DOHH2 (cell line): ENCODE measurements around the gene DUSP16.

Experiments
- H3F3A ChIP-seq: fragments of 200-600 bp; sonication (generic), shearing (Covaris generic); 2 replicates; pipeline ENCODE4 v1.6.0; 2016; ENCODE audit warnings: antibody characterized with exemption, mild to moderate bottlenecking; ENCODE audit not compliant: control insufficient read depth, insufficient read depth
- H3K27ac ChIP-seq: fragments of 200-600 bp; sonication (generic); 2 replicates; pipeline ENCODE4 v1.5.1; 2014; ENCODE audit warnings: low read depth, mild to moderate bottlenecking, low read length, moderate library complexity
- H3K27me3 ChIP-seq: fragments of 200-600 bp; sonication (generic); 2 replicates; pipeline ENCODE4 v1.6.1; 2014; ENCODE audit warnings: mild to moderate bottlenecking, low read length, mixed read lengths; ENCODE audit not compliant: control insufficient read depth
- H3K36me3 ChIP-seq: fragments of 200-600 bp; sonication (generic); 2 replicates; pipeline ENCODE4 v1.6.1; 2014; ENCODE audit warnings: mild to moderate bottlenecking, low read length, moderate library complexity, mixed read lengths; ENCODE audit not compliant: control insufficient read depth
- H3K4me1 ChIP-seq: fragments of 200-600 bp; sonication (generic); 2 replicates; pipeline ENCODE4 v1.6.1; 2014; ENCODE audit warnings: mild to moderate bottlenecking, low read length, mixed read lengths; ENCODE audit not compliant: control insufficient read depth
- H3K4me2 ChIP-seq: fragments of 200-600 bp; sonication (generic); 2 replicates; pipeline ENCODE4 v1.6.0; 2014; ENCODE audit warnings: mild to moderate bottlenecking, low read length, moderate library complexity
- H3K4me3 ChIP-seq: fragments of 200-600 bp; sonication (generic); 2 replicates; pipeline ENCODE4 v1.5.1; 2014; ENCODE audit warnings: mild to moderate bottlenecking, low read length, mixed read lengths
- H3K79me2 ChIP-seq: fragments of 200-600 bp; sonication (generic); 2 replicates; pipeline ENCODE4 v1.6.1; 2014; ENCODE audit warnings: mild to moderate bottlenecking, low read length, mixed read lengths; ENCODE audit not compliant: control insufficient read depth
- H3K9me2 ChIP-seq: fragments of 200-600 bp; sonication (generic); replicated peaks from 2 replicates; pipeline ENCODE4 v1.6.1; 2014; ENCODE audit warnings: mild to moderate bottlenecking, low read length, mixed read lengths; ENCODE audit not compliant: control insufficient read depth
- H3K9me3 ChIP-seq: fragments of 200-600 bp; sonication (generic); 2 replicates; pipeline ENCODE4 v1.6.1; 2014; ENCODE audit warnings: antibody characterized with exemption, low read length, mixed read lengths; ENCODE audit not compliant: control insufficient read depth, insufficient read depth
- H4K20me1 ChIP-seq: fragments of 200-600 bp; sonication (generic); 2 replicates; pipeline ENCODE4 v1.6.0; 2014; ENCODE audit warnings: low read depth, mild to moderate bottlenecking, antibody characterized with exemption, low read length, moderate library complexity; ENCODE audit not compliant: control insufficient read depth, insufficient read depth
- CTCF ChIP-seq: fragments of 200-600 bp; sonication (generic); IDR thresholded peaks from one replicate; pipeline ENCODE4 v1.5.1; 2014; ENCODE audit warnings: antibody characterized with exemption, mild to moderate bottlenecking, low read depth, low read length; ENCODE audit not compliant: poor library complexity, severe bottlenecking
- EZH2phosphoT487 ChIP-seq: fragments of 200-600 bp; sonication (generic); IDR thresholded peaks from 2 replicates; pipeline ENCODE4 v1.6.1; 2017; ENCODE audit warnings: borderline replicate concordance, mild to moderate bottlenecking, antibody characterized with exemption, low read length, moderate library complexity, mixed read lengths

Gene DUSP16

DNA sequence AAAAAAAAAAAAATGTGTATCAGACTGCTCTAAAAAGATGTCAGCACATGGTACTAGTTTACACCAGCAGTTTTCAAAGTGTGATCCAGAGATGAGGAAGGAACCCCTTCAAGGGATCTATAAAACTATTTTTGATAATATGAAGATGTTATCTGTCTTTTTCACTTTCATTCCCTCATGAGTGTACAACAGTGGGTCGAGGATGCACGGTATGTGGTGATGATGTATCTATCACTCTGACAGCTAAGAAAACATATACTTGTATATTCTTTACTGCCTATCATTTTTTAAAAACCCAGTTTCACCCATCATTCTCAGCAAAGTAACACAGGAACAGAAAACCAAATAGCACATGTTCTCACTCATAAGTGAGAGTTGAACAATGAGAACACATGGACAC, 12.4 kb downstream of the DUSP16 start:
- H4K20me1 ChIP-seq: no peaks in the 10 kb centered on the region
- no peak for TF ChIP-seq CTCF
- TF ChIP-seq EZH2phosphoT487: no peak
- H3K27me3 ChIP-seq: peaks cover 5% of the 10 kb centered on the region; the same call in 1 of the 2 replicates
- no peaks in the 10 kb centered on the region for H3K9me2 ChIP-seq
- H3K4me2 ChIP-seq: no peak overlapping the region
- H3K4me3 ChIP-seq: no peak overlapping the region
- no peaks in the 10 kb centered on the region for H3K79me2 ChIP-seq
- H3K27ac ChIP-seq: no peak overlapping the region
- H3K4me1 ChIP-seq: peaks cover 9% of the 10 kb centered on the region
- no peaks in the 10 kb centered on the region for H3F3A ChIP-seq
- H3K9me3 ChIP-seq: no peaks in the 10 kb centered on the region
- H3K36me3 ChIP-seq: no peaks in the 10 kb centered on the region

DNA sequence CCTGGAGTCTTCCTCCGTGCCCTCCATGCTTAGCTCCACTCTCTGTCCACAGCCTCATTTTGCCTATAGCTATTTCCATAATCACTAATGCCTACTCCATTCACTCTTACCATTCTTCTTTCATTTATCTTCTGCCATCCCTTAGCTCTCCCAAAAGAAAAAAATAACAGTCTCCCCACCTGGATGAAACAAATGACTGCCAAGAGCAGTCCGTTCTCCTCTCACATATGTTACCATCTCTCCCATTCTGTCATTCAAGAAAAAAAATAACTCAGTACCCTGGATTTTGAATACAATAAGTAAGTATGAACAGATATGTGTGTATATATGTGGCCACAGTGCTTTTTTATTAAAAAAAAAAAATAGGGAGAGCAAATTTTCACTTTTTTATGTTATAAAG, 13.2 kb downstream of the DUSP16 start:
- H4K20me1 ChIP-seq: no peaks in the 10 kb centered on the region

GRCh38 chr12:12548713-12549112, 13.9 kb downstream of the DUSP16 start:
- H3K9me3 ChIP-seq: no peaks in the 10 kb centered on the region
- H4K20me1 ChIP-seq: no peaks in the 10 kb centered on the region
- H3K4me2 ChIP-seq: no peak overlapping the region
- peaks cover 9% of the 10 kb centered on the region for H3K4me1 ChIP-seq
- no peak overlapping the region for H3K4me3 ChIP-seq
- H3K79me2 ChIP-seq: no peaks in the 10 kb centered on the region
- no peak overlapping the region for H3K27ac ChIP-seq
- no peaks in the 10 kb centered on the region for H3K9me2 ChIP-seq
- H3F3A ChIP-seq: no peaks in the 10 kb centered on the region
- H3K36me3 ChIP-seq: no peaks in the 10 kb centered on the region
- no peak for TF ChIP-seq EZH2phosphoT487
- no peak for TF ChIP-seq CTCF
- H3K27me3 ChIP-seq: no peaks in the 10 kb centered on the region

More for the DNA sequence above, 13.2 kb downstream of the DUSP16 start:
- Histone ChIP-seq H3K36me3 (no peaks in the 10 kb centered on the region), H3K4me1 (peaks cover 9% of the 10 kb centered on the region), H3F3A (no peaks in the 10 kb centered on the region), H3K4me2 (no peak overlapping the region), H3K9me3 (no peaks in the 10 kb centered on the region), H3K9me2 (no peaks in the 10 kb centered on the region), H3K27me3 (no peaks in the 10 kb centered on the region), H3K79me2 (no peaks in the 10 kb centered on the region), H3K4me3 (no peak overlapping the region), H3K27ac (no peak overlapping the region)
- no peak for TF ChIP-seq EZH2phosphoT487
- no peak for TF ChIP-seq CTCF

- no peaks in the 10 kb centered on the region for H3K36me3 ChIP-seq
- no peak overlapping the region for H3K4me3 ChIP-seq
- no peak overlapping the region for H3K27ac ChIP-seq
- TF ChIP-seq EZH2phosphoT487 (no peak), CTCF (no peak)
- no peak overlapping the region for H3K4me2 ChIP-seq
- no peaks in the 10 kb centered on the region for H4K20me1 ChIP-seq
- no peaks in the 10 kb centered on the region for H3K27me3 ChIP-seq
- no peaks in the 10 kb centered on the region for H3F3A ChIP-seq
- H3K4me1 ChIP-seq: peaks cover 8% of the 10 kb centered on the region
- H3K9me2 ChIP-seq: no peaks in the 10 kb centered on the region
- no peaks in the 10 kb centered on the region for H3K79me2 ChIP-seq
- no peaks in the 10 kb centered on the region for H3K9me3 ChIP-seq
Measured at GRCh38 chr12:12546314-12546772, 16.3 kb downstream of the DUSP16 start.
